GM18526 (cell line): ENCODE measurements around the gene AEBP1.

Experiments used
- POLR2A ChIP-seq: IDR thresholded peaks from 3 replicates; pipeline ENCODE4 v1.6.1; 2011; ENCODE audit not compliant: insufficient read length; ENCODE audit errors: extremely low read depth

The AEBP1 gene

GRCh38 chr7:44132039-44132438 lies 27.9 kb downstream of the AEBP1 start:
- TF ChIP-seq POLR2A: no peak

GRCh38 chr7:44133295-44133694 lies 29.1 kb downstream of the AEBP1 start:
- no peak for TF ChIP-seq POLR2A

- no peak for TF ChIP-seq POLR2A
These were observed 30.9 kb downstream of the AEBP1 start for GRCh38 chr7:44134943-44135628.

GRCh38 chr7:44136731-44137130 lies 32.6 kb downstream of the AEBP1 start:
- no peak for TF ChIP-seq POLR2A

GRCh38 chr7:44138698-44139097 lies 34.6 kb downstream of the AEBP1 start:
- no peak for TF ChIP-seq POLR2A

- TF ChIP-seq POLR2A: no peak
These were observed 35.3 kb downstream of the AEBP1 start for GRCh38 chr7:44139311-44140010.

GRCh38 chr7:44140341-44140740 lies 36.2 kb downstream of the AEBP1 start:
- no peak for TF ChIP-seq POLR2A

- TF ChIP-seq POLR2A: no peak
These were observed 37.2 kb downstream of the AEBP1 start, which contains the start of gene MYL7 for GRCh38 chr7:44141221-44141850. MYL7 (minus strand) TSS chr7:44141332; CDS start chr7:44141305, 27 bp downstream.

- TF ChIP-seq POLR2A: no peak
These were observed 37.9 kb downstream of the AEBP1 start for GRCh38 chr7:44142028-44142427.

GRCh38 chr7:44143646-44144250 lies 39.6 kb downstream of the AEBP1 start:
- no peak for TF ChIP-seq POLR2A

GRCh38 chr7:44144426-44144967 lies 40.4 kb downstream of the AEBP1 start:
- no peak for TF ChIP-seq POLR2A

- no peak for TF ChIP-seq POLR2A
These were observed 40.9 kb downstream of the AEBP1 start for GRCh38 chr7:44144968-44145478.

- TF ChIP-seq POLR2A: no peak
These were observed 41.4 kb downstream of the AEBP1 start for GRCh38 chr7:44145479-44145968.

- TF ChIP-seq POLR2A: no peak
These were observed 42.1 kb downstream of the AEBP1 start for GRCh38 chr7:44145969-44146911.
